ENCODE measurements around the gene SMCO4.
"Not testable (repeated sequence)": the region's sequence is repeated elsewhere in the genome, so short reads cannot be mapped to it uniquely, and the experiment has no call there.

Gene SMCO4

GRCh38 chr11:93464927-93465540 is 78.2 kb downstream of the SMCO4 start:
- DNase-seq: no peak

GRCh38 chr11:93463666-93464065 is 79.5 kb downstream of the SMCO4 start:
- DNase-seq: not testable (repeated sequence)

- DNase-seq: no peak
These were observed 84.9 kb downstream of the SMCO4 start for GRCh38 chr11:93458286-93458685.

- no peak for DNase-seq
These were observed 98.5 kb downstream of the SMCO4 start for GRCh38 chr11:93444617-93445073.

GRCh38 chr11:93443232-93443631 is 100.0 kb downstream of the SMCO4 start:
- not testable (repeated sequence) for DNase-seq

- DNase-seq: no peak
These were observed 110.9 kb downstream of the SMCO4 start for GRCh38 chr11:93432247-93432646.

All from NCI-H1105 (cell line).